Liver (tissue), 3 donors: ENCODE measurements around the gene AFTPH.
A peak's percentile ranks its signal among the peaks of the same experiment; 100 is the strongest.

Experiments
- EGR1 ChIP-seq, 2 donors: IDR thresholded peaks; 2 replicates each; pipeline ENCODE4 v1.6.1; 2016 to 2018; ENCODE audit warnings: antibody characterized with exemption in 2 of 2, low read depth in 2 of 2
- FOXA1 ChIP-seq: IDR thresholded peaks from 2 replicates; pipeline ENCODE4 v1.6.1; 2016; ENCODE audit warnings: antibody characterized with exemption
- HNF4A ChIP-seq, 2 donors: conservative IDR thresholded peaks; 2 replicates each; pipeline ENCODE4 v1.6.1; 2016; ENCODE audit warnings: antibody characterized with exemption in 2 of 2, mild to moderate bottlenecking in 2 of 2
- JUND ChIP-seq, 2 donors: IDR thresholded peaks; 2 replicates each; pipeline ENCODE4 v1.6.1; 2016; ENCODE audit warnings: antibody characterized with exemption in 2 of 2
- NR2F2 ChIP-seq: IDR thresholded peaks from 2 replicates; pipeline ENCODE4 v1.6.1; 2016; ENCODE audit warnings: antibody characterized with exemption
- RAD21 ChIP-seq, 2 donors: IDR thresholded peaks; 2 replicates each; pipeline ENCODE4 v1.6.1; 2016; ENCODE audit warnings: antibody characterized with exemption in 2 of 2, mild to moderate bottlenecking in 2 of 2
- RXRA ChIP-seq, 2 donors: IDR thresholded peaks; 2 replicates each; pipeline ENCODE4 v1.6.1; 2017 to 2018; ENCODE audit warnings: antibody characterized with exemption in 2 of 2, mild to moderate bottlenecking in 1 of 2
- SP1 ChIP-seq: IDR thresholded peaks from 2 replicates; pipeline ENCODE4 v1.6.1; 2018; ENCODE audit warnings: antibody characterized with exemption, mild to moderate bottlenecking
- TAF1 ChIP-seq: conservative IDR thresholded peaks from 2 replicates; pipeline ENCODE4 v1.6.1; 2016; ENCODE audit warnings: antibody characterized with exemption, mild to moderate bottlenecking
- YY1 ChIP-seq: IDR thresholded peaks from 2 replicates; pipeline ENCODE4 v1.6.1; 2016; ENCODE audit warnings: antibody characterized with exemption, mild to moderate bottlenecking
- TF ChIP-seq, protein P1 (sequence below): fragments of 150-350 bp; IDR thresholded peaks from 2 replicates; pipeline ENCODE4 v1.5.1; 2017; ENCODE audit warnings: improper control_type of control experiment, low read depth, low read length; ENCODE audit not compliant: missing input control
- TF ChIP-seq, protein P2 (sequence below): IDR thresholded peaks from 2 replicates; pipeline ENCODE4 v1.6.1; 2016; ENCODE audit warnings: antibody characterized with exemption
- TF ChIP-seq, protein P3 (sequence below): IDR thresholded peaks from 2 replicates; pipeline ENCODE4 v1.6.1; 2016; ENCODE audit warnings: antibody characterized with exemption, mild to moderate bottlenecking
- TF ChIP-seq, protein P4 (sequence below): IDR thresholded peaks from 2 replicates; pipeline ENCODE4 v1.6.1; 2016; ENCODE audit warnings: antibody characterized with exemption
- donor health status: healthy.
- donor health status: healthy.

DNA sequence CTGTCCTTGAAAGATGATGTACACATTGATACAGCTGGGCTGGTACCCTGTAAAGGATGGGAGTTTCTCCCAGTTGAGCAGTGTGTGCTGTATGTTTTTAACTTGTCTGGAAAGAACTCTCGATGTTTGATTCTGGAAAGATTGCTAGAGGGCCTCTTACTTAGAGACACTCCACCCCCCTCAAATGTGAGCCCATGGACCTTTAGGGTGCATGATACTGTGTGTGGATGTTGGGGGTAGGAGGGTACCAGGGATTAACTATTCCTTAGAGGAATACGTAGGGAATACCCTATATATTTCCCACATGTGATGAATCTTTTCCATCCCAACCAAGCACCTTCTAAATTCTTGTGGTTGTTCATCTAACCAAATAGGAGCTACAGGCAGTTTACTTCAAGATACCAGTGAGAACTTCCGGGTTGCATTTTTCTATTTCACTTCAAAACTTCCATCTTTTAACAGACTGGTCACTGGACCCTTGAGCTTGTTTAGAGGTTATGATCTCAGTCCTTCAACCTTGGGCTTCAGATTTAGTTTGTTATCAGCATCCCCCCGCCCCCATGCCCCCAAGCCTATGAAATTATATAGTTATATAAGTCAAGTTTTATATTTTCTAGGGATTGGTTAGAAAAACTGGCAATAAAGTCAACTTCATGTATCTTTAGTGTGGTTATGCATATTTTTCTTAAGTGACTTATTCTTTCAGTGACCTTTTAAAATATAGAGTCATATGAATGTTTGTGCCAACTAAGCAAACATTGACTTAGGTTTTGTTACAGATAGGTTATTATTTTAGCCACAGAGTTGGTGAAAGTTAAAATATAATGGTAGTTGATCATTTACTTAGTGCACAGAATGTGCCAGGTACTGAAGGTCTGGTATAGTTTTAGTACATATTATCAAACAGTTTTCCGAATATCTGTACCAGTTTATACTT is 18.2 kb downstream of the AFTPH start:
- TF ChIP-seq, protein P1, sequence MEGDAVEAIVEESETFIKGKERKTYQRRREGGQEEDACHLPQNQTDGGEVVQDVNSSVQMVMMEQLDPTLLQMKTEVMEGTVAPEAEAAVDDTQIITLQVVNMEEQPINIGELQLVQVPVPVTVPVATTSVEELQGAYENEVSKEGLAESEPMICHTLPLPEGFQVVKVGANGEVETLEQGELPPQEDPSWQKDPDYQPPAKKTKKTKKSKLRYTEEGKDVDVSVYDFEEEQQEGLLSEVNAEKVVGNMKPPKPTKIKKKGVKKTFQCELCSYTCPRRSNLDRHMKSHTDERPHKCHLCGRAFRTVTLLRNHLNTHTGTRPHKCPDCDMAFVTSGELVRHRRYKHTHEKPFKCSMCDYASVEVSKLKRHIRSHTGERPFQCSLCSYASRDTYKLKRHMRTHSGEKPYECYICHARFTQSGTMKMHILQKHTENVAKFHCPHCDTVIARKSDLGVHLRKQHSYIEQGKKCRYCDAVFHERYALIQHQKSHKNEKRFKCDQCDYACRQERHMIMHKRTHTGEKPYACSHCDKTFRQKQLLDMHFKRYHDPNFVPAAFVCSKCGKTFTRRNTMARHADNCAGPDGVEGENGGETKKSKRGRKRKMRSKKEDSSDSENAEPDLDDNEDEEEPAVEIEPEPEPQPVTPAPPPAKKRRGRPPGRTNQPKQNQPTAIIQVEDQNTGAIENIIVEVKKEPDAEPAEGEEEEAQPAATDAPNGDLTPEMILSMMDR: no peak
- no peak for TF ChIP-seq JUND (IDR thresholded peaks at IDR 0.05)
- TF ChIP-seq, protein P2, sequence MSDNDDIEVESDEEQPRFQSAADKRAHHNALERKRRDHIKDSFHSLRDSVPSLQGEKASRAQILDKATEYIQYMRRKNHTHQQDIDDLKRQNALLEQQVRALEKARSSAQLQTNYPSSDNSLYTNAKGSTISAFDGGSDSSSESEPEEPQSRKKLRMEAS: no peak
- TF ChIP-seq, protein P3, sequence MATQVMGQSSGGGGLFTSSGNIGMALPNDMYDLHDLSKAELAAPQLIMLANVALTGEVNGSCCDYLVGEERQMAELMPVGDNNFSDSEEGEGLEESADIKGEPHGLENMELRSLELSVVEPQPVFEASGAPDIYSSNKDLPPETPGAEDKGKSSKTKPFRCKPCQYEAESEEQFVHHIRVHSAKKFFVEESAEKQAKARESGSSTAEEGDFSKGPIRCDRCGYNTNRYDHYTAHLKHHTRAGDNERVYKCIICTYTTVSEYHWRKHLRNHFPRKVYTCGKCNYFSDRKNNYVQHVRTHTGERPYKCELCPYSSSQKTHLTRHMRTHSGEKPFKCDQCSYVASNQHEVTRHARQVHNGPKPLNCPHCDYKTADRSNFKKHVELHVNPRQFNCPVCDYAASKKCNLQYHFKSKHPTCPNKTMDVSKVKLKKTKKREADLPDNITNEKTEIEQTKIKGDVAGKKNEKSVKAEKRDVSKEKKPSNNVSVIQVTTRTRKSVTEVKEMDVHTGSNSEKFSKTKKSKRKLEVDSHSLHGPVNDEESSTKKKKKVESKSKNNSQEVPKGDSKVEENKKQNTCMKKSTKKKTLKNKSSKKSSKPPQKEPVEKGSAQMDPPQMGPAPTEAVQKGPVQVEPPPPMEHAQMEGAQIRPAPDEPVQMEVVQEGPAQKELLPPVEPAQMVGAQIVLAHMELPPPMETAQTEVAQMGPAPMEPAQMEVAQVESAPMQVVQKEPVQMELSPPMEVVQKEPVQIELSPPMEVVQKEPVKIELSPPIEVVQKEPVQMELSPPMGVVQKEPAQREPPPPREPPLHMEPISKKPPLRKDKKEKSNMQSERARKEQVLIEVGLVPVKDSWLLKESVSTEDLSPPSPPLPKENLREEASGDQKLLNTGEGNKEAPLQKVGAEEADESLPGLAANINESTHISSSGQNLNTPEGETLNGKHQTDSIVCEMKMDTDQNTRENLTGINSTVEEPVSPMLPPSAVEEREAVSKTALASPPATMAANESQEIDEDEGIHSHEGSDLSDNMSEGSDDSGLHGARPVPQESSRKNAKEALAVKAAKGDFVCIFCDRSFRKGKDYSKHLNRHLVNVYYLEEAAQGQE: no peak
- TF ChIP-seq, protein P4, sequence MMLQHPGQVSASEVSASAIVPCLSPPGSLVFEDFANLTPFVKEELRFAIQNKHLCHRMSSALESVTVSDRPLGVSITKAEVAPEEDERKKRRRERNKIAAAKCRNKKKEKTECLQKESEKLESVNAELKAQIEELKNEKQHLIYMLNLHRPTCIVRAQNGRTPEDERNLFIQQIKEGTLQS: no peak
- no peak for TF ChIP-seq TAF1
- TF ChIP-seq RXRA (IDR thresholded peaks at IDR 0.05): peak in 1 of 2 donors; percentile 15
- TF ChIP-seq EGR1 (IDR thresholded peaks at IDR 0.05; ENCODE audit: low read depth in 2 of 2): no peak
- TF ChIP-seq SP1: peak; percentile 45
- no peak for TF ChIP-seq RAD21 (IDR thresholded peaks at IDR 0.05)
- TF ChIP-seq NR2F2: no peak
- TF ChIP-seq YY1: no peak
- TF ChIP-seq FOXA1: no peak
- peak in 1 of 2 donors; percentile 32 for TF ChIP-seq HNF4A (conservative IDR thresholded peaks at IDR 0.05)
